NCI-H128 (cell line): ENCODE data around the gene SMAD6.
"Not testable (repeated sequence)": the region's sequence is repeated elsewhere in the genome, so short reads cannot be mapped to it uniquely, and the experiment has no call there.

ENCODE experiments used
- DNase-seq: peaks from one replicate; lab custom pipeline; 2025; ENCODE audit not compliant: unreplicated experiment; lab: John Stamatoyannopoulos, UW

SMAD6 gene

GRCh38 chr15:66821307-66821706, 119.3 kb downstream of the SMAD6 start:
- DNase-seq, result no peak

GRCh38 chr15:66822114-66822513, 120.1 kb downstream of the SMAD6 start:
- DNase-seq, result no peak

- no peak for DNase-seq
Observed at GRCh38 chr15:66822576-66822975, 120.5 kb downstream of the SMAD6 start.

- DNase-seq, result no peak
Observed at GRCh38 chr15:66823601-66824000, 121.6 kb downstream of the SMAD6 start.

- DNase-seq, result no peak
Observed at GRCh38 chr15:66824424-66824823, 122.4 kb downstream of the SMAD6 start.

- no peak for DNase-seq
Observed at GRCh38 chr15:66825139-66825538, 123.1 kb downstream of the SMAD6 start.

GRCh38 chr15:66825731-66826130, 123.7 kb downstream of the SMAD6 start:
- no peak for DNase-seq

GRCh38 chr15:66826507-66826906, 124.5 kb downstream of the SMAD6 start:
- DNase-seq, result no peak

GRCh38 chr15:66827039-66827697, 125.1 kb downstream of the SMAD6 start:
- DNase-seq, result no peak

- DNase-seq, result no peak
Observed at GRCh38 chr15:66827698-66828055, 125.6 kb downstream of the SMAD6 start.

GRCh38 chr15:66828817-66829541, 126.9 kb downstream of the SMAD6 start:
- DNase-seq, result not testable (repeated sequence)

GRCh38 chr15:66829551-66830121, 127.6 kb downstream of the SMAD6 start:
- DNase-seq, result no peak

GRCh38 chr15:66830358-66830757, 128.3 kb downstream of the SMAD6 start:
- no peak for DNase-seq

GRCh38 chr15:66830823-66831222, 128.8 kb downstream of the SMAD6 start:
- no peak for DNase-seq

- no peak for DNase-seq
Observed at GRCh38 chr15:66831289-66831688, 129.3 kb downstream of the SMAD6 start.

- no peak for DNase-seq
Observed at GRCh38 chr15:66831801-66832390, 129.9 kb downstream of the SMAD6 start.
